ENCODE results near the gene CRY2. TPM values are rescaled to one million over a fixed set of nuclear protein-coding genes. Genes with fewer than 3 reads are reported as not detected.

Gene CRY2
- total RNA-seq, 1 donor = 19.6 TPM

DNA sequence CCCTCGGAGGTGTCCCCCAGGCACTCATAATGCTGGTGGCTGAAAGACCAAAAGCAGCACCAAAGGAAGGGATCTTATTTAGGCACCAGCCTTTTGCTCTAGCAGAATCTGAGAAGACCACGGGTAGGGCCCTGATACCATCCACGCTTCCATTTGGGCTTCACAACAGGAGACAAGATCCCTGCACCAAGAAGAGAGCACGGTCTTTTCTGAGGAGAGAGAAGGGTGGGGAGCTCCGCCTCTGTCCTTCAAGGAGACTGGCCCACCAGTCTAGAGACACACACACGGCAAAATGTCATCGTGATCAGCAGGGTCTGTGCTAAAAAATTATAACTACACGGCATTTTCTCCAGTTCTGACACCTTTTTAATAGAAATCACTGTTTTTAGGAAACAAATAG, 84.9 kb downstream of the CRY2 start:
- H3K4me3 ChIP-seq (ENCODE audit: low read depth, low read length) = no peak overlapping the region
- no peak for TF ChIP-seq CTCF (IDR thresholded peaks at IDR 0.05; ENCODE audit: insufficient read depth, low read length)
- no peak for DNase-seq (ENCODE audit: low read depth)

Other genes with a start within 250 kb of the CRY2 start
- 0.09 and 0.82 TPM in 2 replicates for gene CHST1, start 181.9 kb upstream of the CRY2 start, total RNA-seq (ENCODE audit: low replicate concordance)
- gene SLC35C1, start 42.3 kb upstream of the CRY2 start, total RNA-seq (ENCODE audit: low replicate concordance) = 2.7 and 6.2 TPM in 2 replicates
- 8.0 and 8.1 TPM in 2 replicates for gene MAPK8IP1, start 38.2 kb downstream of the CRY2 start, total RNA-seq (ENCODE audit: low replicate concordance)
- gene FREY1, start 59.8 kb downstream of the CRY2 start, total RNA-seq (ENCODE audit: low replicate concordance) = 1.6 TPM in 1 of 2 replicates, not detected in the other
- 14.6 and 24.0 TPM in 2 replicates for gene PEX16, start 70.4 kb downstream of the CRY2 start, total RNA-seq (ENCODE audit: low replicate concordance)
- not detected in 2 replicates for gene LARGE2, start 75.2 kb downstream of the CRY2 start, total RNA-seq (ENCODE audit: low replicate concordance)

Data from fibroblast of the aortic adventitia (primary cell).